HCT116 (cell line): ENCODE results near the gene SRSF3. TPM values are rescaled to one million over a fixed set of nuclear protein-coding genes. Genes with fewer than 3 reads are reported as not detected.
"Not testable (repeated sequence)": the region's sequence is repeated elsewhere in the genome, so short reads cannot be mapped to it uniquely, and the experiment has no call there.

Source experiments
- ATAC-seq: fragments of 200-7000 bp; cut with Tn5 transposase; 2 replicates; pipeline ENCODE4 v1.9.1; 2020; ENCODE audit warnings: mild to moderate bottlenecking, moderate library complexity
- BruUV-seq: library from RNA; stranded (reverse); fragments of 400-500 nt; replicated peaks from 2 replicates; lab custom pipeline; 2021; lab: Mats Ljungman, UMichigan
- CTCF ChIA-PET: fragments of 300-600 bp; sonication (Branson Sonifier 250); formaldehyde crosslinking; loops from one replicate; lab custom pipeline; 2021; ENCODE audit warnings: antibody characterized with exemption; lab: Charles Lee
- POLR2A ChIA-PET: fragments of 300-600, 350-600 bp; sonication (Branson Sonifier 250); formaldehyde crosslinking; loops from one replicate; lab custom pipeline; 2021; ENCODE audit warnings: antibody characterized with exemption; lab: Charles Lee
- RAD21 ChIA-PET, 2 experiments: fragments of 300-600 bp; sonication (Branson Sonifier 250); formaldehyde crosslinking; loops; one replicate each; lab custom pipeline; 2023; ENCODE audit warnings: low total read pairs in 2 of 2; ENCODE audit not compliant: uncharacterized antibody in 2 of 2, unreplicated experiment in 2 of 2, low non-redundant PET in 1 of 2; lab: Charles Lee
- DNase-seq: peaks from one replicate; pipeline ENCODE4 v3.0.0-alpha.2; 2010; ENCODE audit warnings: low read depth, low spot score
- H2AFZ ChIP-seq: fragments of 200-600 bp; shearing (Covaris generic), sonication (generic); 2 replicates; pipeline ENCODE4 v1.6.1; 2017; ENCODE audit warnings: low read depth, mixed run types, mixed read lengths, antibody characterized with exemption, low read length; ENCODE audit not compliant: poor library complexity, severe bottlenecking
- H3K27ac ChIP-seq: 2 replicates; pipeline ENCODE4 v1.5.1; 2012; ENCODE audit warnings: low read depth, low read length
- H3K27me3 ChIP-seq: fragments of 200-600 bp; sonication (generic); 2 replicates; pipeline ENCODE4 v1.6.1; 2016; ENCODE audit warnings: mixed run types, low read length, mixed read lengths; ENCODE audit not compliant: insufficient read depth
- H3K36me3 ChIP-seq, 2 experiments: fragments of 200-500 bp in 1 of 2; fragments of 200-600 bp in 1 of 2; sonication (Bioruptor generic) in 1 of 2; sonication (generic) in 1 of 2; 2 replicates each; pipeline versions ENCODE4 v1.5.1 to v1.6.1; 2014 to 2016; ENCODE audit warnings: low read length in 2 of 2, inconsistent platforms in 1 of 2, mixed read lengths in 1 of 2, mixed run types in 1 of 2; ENCODE audit not compliant: insufficient read depth in 2 of 2, control insufficient read depth in 1 of 2
- H3K4me1 ChIP-seq, 2 experiments: fragments of 200-600 bp in 1 of 2; sonication (generic) in 1 of 2; 2 replicates each; pipeline versions ENCODE4 v1.5.1 to v1.6.1; 2012 to 2017; ENCODE audit warnings: low read length in 2 of 2, inconsistent platforms in 1 of 2, mild to moderate bottlenecking in 1 of 2, mixed read lengths in 1 of 2, mixed run types in 1 of 2, moderate library complexity in 1 of 2; ENCODE audit not compliant: insufficient read depth in 2 of 2, control insufficient read depth in 1 of 2
- H3K4me2 ChIP-seq: fragments of 200-600 bp; sonication (generic); 2 replicates; pipeline ENCODE4 v1.6.1; 2017; ENCODE audit warnings: mixed run types, low read length, mixed read lengths
- H3K4me3 ChIP-seq, 2 experiments: fragments of 200-600 bp in 1 of 2; sonication (generic) in 1 of 2; replicated peaks in 1 of 2; 2 replicates each; pipeline ENCODE4 v1.5.1; 2011 to 2016; ENCODE audit warnings: low read length in 2 of 2, control low read depth in 1 of 2, low read depth in 1 of 2, mild to moderate bottlenecking in 1 of 2, mixed read lengths in 1 of 2, mixed run types in 1 of 2
- H3K79me2 ChIP-seq: fragments of 200-600 bp; sonication (generic); 2 replicates; pipeline ENCODE4 v1.6.1; 2017; ENCODE audit warnings: mild to moderate bottlenecking, mixed run types, low read length, moderate library complexity, mixed read lengths; ENCODE audit not compliant: insufficient read depth
- H3K9ac ChIP-seq: fragments of 200-600 bp; sonication (generic); 2 replicates; pipeline ENCODE4 v1.6.1; 2016; ENCODE audit warnings: low read length, mixed read lengths
- H3K9me2 ChIP-seq: fragments of 200-600 bp; sonication (generic), shearing (Covaris generic); 2 replicates; pipeline ENCODE4 v1.6.1; 2017; ENCODE audit warnings: mixed run types, mild to moderate bottlenecking, moderate library complexity; ENCODE audit not compliant: insufficient read depth
- H3K9me3 ChIP-seq, 2 experiments: fragments of 200-500 bp in 1 of 2; fragments of 200-600 bp in 1 of 2; sonication (Bioruptor generic) in 1 of 2; sonication (generic) in 1 of 2; 2 replicates each; pipeline ENCODE4 v1.6.1; 2014 to 2017; ENCODE audit warnings: low read length in 2 of 2, mixed read lengths in 2 of 2, inconsistent platforms in 1 of 2, low read depth in 1 of 2, mild to moderate bottlenecking in 1 of 2, mixed run types in 1 of 2, moderate library complexity in 1 of 2; ENCODE audit not compliant: control insufficient read depth in 1 of 2, insufficient read depth in 1 of 2
- H4K20me1 ChIP-seq: fragments of 200-600 bp; sonication (generic), shearing (Covaris generic); 2 replicates; pipeline ENCODE4 v1.6.1; 2017; ENCODE audit warnings: mixed run types, mild to moderate bottlenecking, moderate library complexity; ENCODE audit not compliant: insufficient read depth
- ATF3 ChIP-seq: IDR thresholded peaks from 2 replicates; pipeline ENCODE4 v1.6.1; 2012
- CBX3 ChIP-seq: IDR thresholded peaks from 2 replicates; pipeline ENCODE4 v1.6.1; 2012; ENCODE audit warnings: low read depth
- CEBPB ChIP-seq: IDR thresholded peaks from 2 replicates; pipeline ENCODE4 v1.6.1; 2012; ENCODE audit warnings: low read depth
- CTCF ChIP-seq, 3 experiments: fragments of 200-600 bp in 1 of 3; sonication (generic) in 1 of 3; IDR thresholded peaks in 2 of 3; conservative IDR thresholded peaks in 1 of 3; 2 replicates each; pipeline ENCODE4 v1.5.1; 2012 to 2017; ENCODE audit warnings: low read depth in 2 of 3, low read length in 2 of 3, antibody characterized with exemption in 1 of 3, borderline replicate concordance in 1 of 3, control low read depth in 1 of 3, mild to moderate bottlenecking in 1 of 3, mixed read lengths in 1 of 3, mixed run types in 1 of 3, moderate library complexity in 1 of 3; ENCODE audit not compliant: insufficient read depth in 1 of 3
- EZH2 ChIP-seq: fragments of 200-600 bp; sonication (generic); IDR thresholded peaks from 2 replicates; pipeline ENCODE4 v1.6.1; 2017; ENCODE audit warnings: antibody characterized with exemption, mixed run types
- EZH2phosphoT487 ChIP-seq: fragments of 200-600 bp; IDR thresholded peaks from 2 replicates; pipeline ENCODE4 v1.6.1; 2018; ENCODE audit warnings: antibody characterized with exemption, borderline replicate concordance
- FOSL1 ChIP-seq: IDR thresholded peaks from 2 replicates; pipeline ENCODE4 v1.6.1; 2012; ENCODE audit warnings: low read depth
- JUND ChIP-seq: IDR thresholded peaks from 2 replicates; pipeline ENCODE4 v1.6.1; 2012
- MAX ChIP-seq: IDR thresholded peaks from 2 replicates; pipeline ENCODE4 v1.6.1; 2012
- POLR2AphosphoS5 ChIP-seq: IDR thresholded peaks from 2 replicates; pipeline ENCODE4 v1.6.1; 2011; ENCODE audit warnings: mild to moderate bottlenecking, low read depth, low read length, moderate library complexity
- REST ChIP-seq: IDR thresholded peaks from 2 replicates; pipeline ENCODE4 v1.6.1; 2012; ENCODE audit warnings: low read depth
- SIN3A ChIP-seq: IDR thresholded peaks from 2 replicates; pipeline ENCODE4 v1.6.1; 2012; ENCODE audit warnings: low read depth
- TCF7L2 ChIP-seq: IDR thresholded peaks from 2 replicates; pipeline ENCODE4 v1.7.0; 2011; ENCODE audit warnings: borderline replicate concordance, inconsistent platforms; ENCODE audit not compliant: insufficient read depth, insufficient read length; ENCODE audit errors: extremely low read depth
- YY1 ChIP-seq: IDR thresholded peaks from 2 replicates; pipeline ENCODE4 v1.6.1; 2011; ENCODE audit warnings: low read length, low read depth, moderate library complexity, mild to moderate bottlenecking; ENCODE audit not compliant: insufficient replicate concordance; ENCODE audit errors: extremely low read depth
- ZFX ChIP-seq: fragments of 450-650 bp; IDR thresholded peaks from 2 replicates; pipeline ENCODE4 v1.6.1; 2017
- intact Hi-C: fragments of 100-400 bp; cut with micrococcal nuclease; formaldehyde crosslinking; loops from 2 replicates; pipeline ENCODE4 v1.10.0; 2022
- total RNA-seq: library from RNA; stranded (reverse); gene quantifications from one replicate; pipeline ENCODE4 v1.2.1, GENCODE V29; 2021; ENCODE audit not compliant: unreplicated experiment

Gene SRSF3
- total RNA-seq, 1 experiment from 2014 or later = 362 TPM

GRCh38 chr6:36589025-36589400 is 5.1 kb upstream of the SRSF3 start:
- CTCF ChIA-PET, BruUV-seq: not testable (repeated sequence)

GRCh38 chr6:36590237-36590636 is 3.9 kb upstream of the SRSF3 start:
- H2AFZ ChIP-seq = peak overlapping the region; percentile 74
- peaks cover 10 to 26% of the 10 kb centered on the region in 2 experiments for H3K4me1 ChIP-seq
- H3K27ac ChIP-seq = no peak overlapping the region
- intact Hi-C loops = loop anchor here (5.0 kb wide), 2 partner anchors 148 to 168 kb away; partner anchors contain the start of genes KCTD20 and PXT1
- H3K9me2 ChIP-seq = no peaks in the 10 kb centered on the region
- peaks cover 6% of the 10 kb centered on the region; the same call in 1 of the 2 replicates for H4K20me1 ChIP-seq
- ChIA-PET RAD21 (no interaction called here), CTCF (no interaction called here), POLR2A (no interaction called here)
- H3K4me3 ChIP-seq = no peak overlapping the region; a peak in 1 of 4 replicates
- no peaks in the 10 kb centered on the region for H3K27me3 ChIP-seq
- no TSS peak for BruUV-seq
- ATAC-seq = peak; percentile 35
- no peaks in the 10 kb centered on the region for H3K9me3 ChIP-seq
- H3K9ac ChIP-seq = no peak overlapping the region
- H3K36me3 ChIP-seq = peaks cover 0 to 7% of the 10 kb centered on the region in 2 experiments; a peak in 2 of 4 replicates
- H3K79me2 ChIP-seq = peaks cover 11% of the 10 kb centered on the region
- TF ChIP-seq EZH2 (no peak), EZH2phosphoT487 (no peak), MAX (0 out of 2 replicates have a peak, but pooled peaks have one; percentile 22), ATF3 (no peak), CBX3 (no peak), FOSL1 (peak; percentile 58), YY1 (peak; percentile 12), POLR2AphosphoS5 (no peak), SIN3A (no peak), TCF7L2 (no peak), CEBPB (0 out of 2 replicates have a peak, but pooled peaks have one; percentile 26), JUND (peak; percentile 54), ZFX (no peak), CTCF (IDR thresholded peaks at IDR 0.05 in 2 of 3, conservative IDR thresholded peaks at IDR 0.05 in 1 of 3; ENCODE audit: borderline replicate concordance in 1 of 3, insufficient read depth in 1 of 3, low read depth in 2 of 3, low read length in 2 of 3) (no peak), REST (no peak)
- DNase-seq = peak; percentile 35
- peak overlapping the region; percentile 68 for H3K4me2 ChIP-seq

More at GRCh38 chr6:36589025-36589400, 5.1 kb upstream of the SRSF3 start:
- intact Hi-C loops, H3K9ac ChIP-seq, H3K27me3 ChIP-seq, H3K9me3 ChIP-seq, H3K9me2 ChIP-seq, H3K36me3 ChIP-seq, H3K4me2 ChIP-seq, H3K27ac ChIP-seq, H3K79me2 ChIP-seq, H4K20me1 ChIP-seq, H2AFZ ChIP-seq, POLR2A ChIA-PET, H3K4me3 ChIP-seq, DNase-seq, ATAC-seq: not testable (repeated sequence)
- RAD21 ChIA-PET = interaction anchor here in 1 of 2 experiments (0.6 kb wide), 1 partner anchor 193 kb away, joined by 3 read pairs; no protein-coding TSS in a partner anchor
- H3K4me1 ChIP-seq = peaks cover 10 to 26% of the 10 kb centered on the region in 2 experiments
